IPS-NIHi7 (cell line): ENCODE data around the gene OR5B21.

Source experiments
- DNase-seq: peaks from one replicate; pipeline ENCODE4 v3.0.0; 2012; ENCODE audit warnings: mixed read lengths; ENCODE audit errors: extremely low spot score

OR5B21 gene

GRCh38 chr11:58493676-58494075 is 14.2 kb downstream of the OR5B21 start:
- DNase-seq, result no peak

GRCh38 chr11:58490827-58491226 is 17.1 kb downstream of the OR5B21 start:
- no peak for DNase-seq

GRCh38 chr11:58487170-58487569 is 20.7 kb downstream of the OR5B21 start:
- no peak for DNase-seq

GRCh38 chr11:58485961-58486360 is 21.9 kb downstream of the OR5B21 start:
- DNase-seq, result no peak

- no peak for DNase-seq
These were observed 36.0 kb downstream of the OR5B21 start for GRCh38 chr11:58471892-58472291.

GRCh38 chr11:58466293-58466692 is 41.6 kb downstream of the OR5B21 start:
- DNase-seq, result no peak

- DNase-seq, result no peak
These were observed 42.2 kb downstream of the OR5B21 start for GRCh38 chr11:58465690-58466089.
